ENCODE results near the gene SNRPD3.

The SNRPD3 gene

DNA sequence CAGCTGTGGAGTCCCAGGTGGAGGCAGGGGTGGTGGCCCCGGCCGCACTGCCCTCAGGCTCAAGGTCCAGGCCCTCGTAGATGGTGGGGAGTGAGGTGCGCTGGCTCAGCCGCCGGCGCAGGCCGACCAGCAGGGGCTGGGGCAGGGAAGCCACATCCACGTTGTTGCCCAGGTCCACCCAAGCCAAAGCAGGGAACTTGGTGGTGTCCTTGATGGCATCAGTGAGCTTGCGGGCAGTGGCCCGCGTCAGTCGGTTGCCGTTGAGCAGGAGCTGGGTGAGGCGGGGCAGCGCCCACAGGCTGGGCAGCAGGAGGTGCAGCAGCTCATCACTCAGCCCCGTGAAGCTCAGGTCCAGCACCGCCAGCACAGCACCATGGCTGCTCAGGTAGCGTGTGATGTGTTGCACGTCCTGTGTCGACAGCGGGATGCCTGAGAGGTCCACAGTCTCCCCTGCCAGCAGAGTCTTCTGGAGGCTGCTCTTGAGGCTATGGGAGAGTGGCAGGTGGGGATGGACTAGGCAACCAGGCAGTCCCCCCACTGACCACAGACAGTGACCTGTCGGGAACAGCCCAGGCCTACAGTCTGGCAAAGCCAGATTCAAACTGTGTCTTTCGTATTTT is 30.2 kb downstream of the SNRPD3 start:
- TF ChIP-seq SIN3A (IDR thresholded peaks at IDR 0.05; ENCODE audit: borderline replicate concordance, insufficient read depth, low read length), result no peak
- TF ChIP-seq FOXP2 (optimal IDR thresholded peaks at IDR 0.05; ENCODE audit: borderline replicate concordance, extremely low read depth, extremely low read length, insufficient read depth), result no peak
- TF ChIP-seq, protein P1, sequence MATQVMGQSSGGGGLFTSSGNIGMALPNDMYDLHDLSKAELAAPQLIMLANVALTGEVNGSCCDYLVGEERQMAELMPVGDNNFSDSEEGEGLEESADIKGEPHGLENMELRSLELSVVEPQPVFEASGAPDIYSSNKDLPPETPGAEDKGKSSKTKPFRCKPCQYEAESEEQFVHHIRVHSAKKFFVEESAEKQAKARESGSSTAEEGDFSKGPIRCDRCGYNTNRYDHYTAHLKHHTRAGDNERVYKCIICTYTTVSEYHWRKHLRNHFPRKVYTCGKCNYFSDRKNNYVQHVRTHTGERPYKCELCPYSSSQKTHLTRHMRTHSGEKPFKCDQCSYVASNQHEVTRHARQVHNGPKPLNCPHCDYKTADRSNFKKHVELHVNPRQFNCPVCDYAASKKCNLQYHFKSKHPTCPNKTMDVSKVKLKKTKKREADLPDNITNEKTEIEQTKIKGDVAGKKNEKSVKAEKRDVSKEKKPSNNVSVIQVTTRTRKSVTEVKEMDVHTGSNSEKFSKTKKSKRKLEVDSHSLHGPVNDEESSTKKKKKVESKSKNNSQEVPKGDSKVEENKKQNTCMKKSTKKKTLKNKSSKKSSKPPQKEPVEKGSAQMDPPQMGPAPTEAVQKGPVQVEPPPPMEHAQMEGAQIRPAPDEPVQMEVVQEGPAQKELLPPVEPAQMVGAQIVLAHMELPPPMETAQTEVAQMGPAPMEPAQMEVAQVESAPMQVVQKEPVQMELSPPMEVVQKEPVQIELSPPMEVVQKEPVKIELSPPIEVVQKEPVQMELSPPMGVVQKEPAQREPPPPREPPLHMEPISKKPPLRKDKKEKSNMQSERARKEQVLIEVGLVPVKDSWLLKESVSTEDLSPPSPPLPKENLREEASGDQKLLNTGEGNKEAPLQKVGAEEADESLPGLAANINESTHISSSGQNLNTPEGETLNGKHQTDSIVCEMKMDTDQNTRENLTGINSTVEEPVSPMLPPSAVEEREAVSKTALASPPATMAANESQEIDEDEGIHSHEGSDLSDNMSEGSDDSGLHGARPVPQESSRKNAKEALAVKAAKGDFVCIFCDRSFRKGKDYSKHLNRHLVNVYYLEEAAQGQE (IDR thresholded peaks at IDR 0.05; ENCODE audit: insufficient read depth in 1 of 2, low read depth in 2 of 2, low read length in 2 of 2), result no peak
- TF ChIP-seq TAF1 (IDR thresholded peaks at IDR 0.05; ENCODE audit: borderline replicate concordance, insufficient read depth, low read length), result no peak
- TF ChIP-seq POLR2AphosphoS5 (IDR thresholded peaks at IDR 0.05; ENCODE audit: low read depth, low read length), result no peak

DNA sequence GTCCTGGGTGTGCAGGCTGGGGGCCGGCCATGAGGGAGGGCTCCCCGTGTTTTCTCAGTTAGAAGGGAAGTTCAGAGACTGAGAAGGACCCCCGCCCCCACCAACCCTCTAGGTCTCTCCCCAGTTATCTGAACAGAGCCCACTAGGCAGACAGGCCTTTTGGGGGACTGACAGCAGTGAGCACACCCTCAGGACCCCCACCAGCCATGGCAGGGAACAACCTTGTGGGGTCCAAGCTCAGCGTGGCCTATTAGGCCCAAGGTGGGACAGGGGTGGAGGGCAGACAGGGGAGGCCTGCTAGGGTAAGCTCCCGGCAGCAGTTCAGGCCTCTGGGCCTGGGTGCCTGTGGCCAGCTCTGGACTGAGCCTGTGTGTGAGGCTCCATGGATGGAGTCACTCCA is 31.5 kb downstream of the SNRPD3 start:
- TF ChIP-seq SIN3A (IDR thresholded peaks at IDR 0.05; ENCODE audit: borderline replicate concordance, insufficient read depth, low read length), result no peak
- TF ChIP-seq TAF1 (IDR thresholded peaks at IDR 0.05; ENCODE audit: borderline replicate concordance, insufficient read depth, low read length), result no peak
- TF ChIP-seq FOXP2 (optimal IDR thresholded peaks at IDR 0.05; ENCODE audit: borderline replicate concordance, extremely low read depth, extremely low read length, insufficient read depth), result no peak
- no peak for TF ChIP-seq POLR2AphosphoS5 (IDR thresholded peaks at IDR 0.05; ENCODE audit: low read depth, low read length)
- TF ChIP-seq, protein P1 (IDR thresholded peaks at IDR 0.05; ENCODE audit: insufficient read depth in 1 of 2, low read depth in 2 of 2, low read length in 2 of 2), result no peak

DNA sequence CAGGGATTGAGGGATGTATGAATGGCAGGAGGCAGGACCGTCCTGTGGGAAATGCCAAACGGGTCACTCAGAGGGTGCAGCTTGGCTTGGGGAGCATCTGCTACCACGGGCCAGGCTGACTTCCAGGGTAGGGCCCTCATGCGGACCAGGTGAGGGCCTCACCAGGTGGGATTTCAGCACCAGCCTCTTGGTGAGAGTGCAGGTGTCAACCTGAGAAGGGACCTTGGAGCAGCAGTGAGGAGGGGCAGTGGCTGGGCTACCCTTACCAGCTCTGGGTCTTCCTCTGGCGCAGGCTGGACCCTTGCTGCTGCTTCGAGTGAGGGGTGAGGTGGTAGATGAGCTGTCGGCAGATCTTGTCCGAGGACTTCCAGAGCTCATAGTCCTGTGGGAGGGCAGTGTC is 32.1 kb downstream of the SNRPD3 start:
- no peak for TF ChIP-seq SIN3A (IDR thresholded peaks at IDR 0.05; ENCODE audit: borderline replicate concordance, insufficient read depth, low read length)
- TF ChIP-seq TAF1 (IDR thresholded peaks at IDR 0.05; ENCODE audit: borderline replicate concordance, insufficient read depth, low read length), result no peak
- TF ChIP-seq FOXP2 (optimal IDR thresholded peaks at IDR 0.05; ENCODE audit: borderline replicate concordance, extremely low read depth, extremely low read length, insufficient read depth), result no peak
- TF ChIP-seq, protein P1 (IDR thresholded peaks at IDR 0.05; ENCODE audit: insufficient read depth in 1 of 2, low read depth in 2 of 2, low read length in 2 of 2), result no peak
- no peak for TF ChIP-seq POLR2AphosphoS5 (IDR thresholded peaks at IDR 0.05; ENCODE audit: low read depth, low read length)

DNA sequence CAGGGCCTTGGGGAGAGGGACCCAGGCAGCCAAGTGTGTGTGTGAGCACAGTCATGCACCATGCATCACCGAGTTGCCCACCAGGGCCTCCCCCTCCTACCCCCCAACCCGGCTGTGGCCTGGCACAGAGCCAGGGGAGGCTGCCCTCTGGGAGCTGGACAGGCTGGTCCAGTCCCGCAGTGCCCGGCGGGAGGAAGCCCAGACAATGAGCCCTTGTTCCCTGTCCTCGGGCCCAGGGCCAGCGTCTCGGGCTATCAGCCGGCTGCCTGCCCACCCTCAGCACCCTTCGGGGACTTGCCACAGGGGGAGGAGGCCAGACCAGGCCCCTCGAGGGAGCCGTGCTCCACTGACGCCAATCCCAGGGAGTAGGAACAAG is 32.6 kb downstream of the SNRPD3 start:
- TF ChIP-seq FOXP2 (optimal IDR thresholded peaks at IDR 0.05; ENCODE audit: borderline replicate concordance, extremely low read depth, extremely low read length, insufficient read depth) (no peak), POLR2AphosphoS5 (IDR thresholded peaks at IDR 0.05; ENCODE audit: low read depth, low read length) (no peak), TAF1 (IDR thresholded peaks at IDR 0.05; ENCODE audit: borderline replicate concordance, insufficient read depth, low read length) (no peak), SIN3A (IDR thresholded peaks at IDR 0.05; ENCODE audit: borderline replicate concordance, insufficient read depth, low read length) (no peak)
- TF ChIP-seq, protein P1 (IDR thresholded peaks at IDR 0.05; ENCODE audit: insufficient read depth in 1 of 2, low read depth in 2 of 2, low read length in 2 of 2), result no peak
